ENCODE data around the gene SERPINI1.

The SERPINI1 gene

GRCh38 chr3:167735233-167736138, at the start of gene SERPINI1:
SERPINI1 (plus strand) TSS chr3:167735721; CDS start chr3:167789129, 53,408 bp downstream.
- peak; percentile 88 for DNase-seq
- in situ Hi-C loops (cut with HindIII; ENCODE audit: low pct_ligation_motif_present, low pct_unique_long_range_greater_than_20kb, low sequenced_read_pairs), result no loop called here

DNA sequence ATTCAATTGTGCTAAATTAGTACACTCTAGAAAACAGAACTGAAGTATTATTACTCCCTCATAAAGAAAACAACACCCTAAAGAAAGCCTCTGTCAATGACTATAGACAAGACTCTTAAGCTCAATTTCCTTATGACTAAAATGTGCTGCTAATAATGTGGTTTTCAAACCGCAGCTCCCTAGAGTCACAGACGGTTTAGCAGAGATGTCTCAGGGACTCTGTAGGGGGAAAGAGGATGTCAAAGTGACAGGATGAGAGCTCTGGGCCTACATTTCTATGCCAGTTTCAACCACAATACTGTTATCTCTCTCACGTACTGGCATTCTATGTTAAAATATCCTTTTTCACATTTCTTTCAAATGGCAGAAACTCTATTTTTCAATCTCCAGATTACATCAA, 44.2 kb upstream of the SERPINI1 start:
- DNase-seq, result no peak
- in situ Hi-C loops (cut with HindIII; ENCODE audit: low pct_ligation_motif_present, low pct_unique_long_range_greater_than_20kb, low sequenced_read_pairs), result no loop called here

- DNase-seq, result no peak
- in situ Hi-C loops (cut with HindIII; ENCODE audit: low pct_ligation_motif_present, low pct_unique_long_range_greater_than_20kb, low sequenced_read_pairs), result no loop called here
Measured at GRCh38 chr3:167694121-167694520, 41.4 kb upstream of the SERPINI1 start.

- DNase-seq, result no peak
- in situ Hi-C loops (cut with HindIII; ENCODE audit: low pct_ligation_motif_present, low pct_unique_long_range_greater_than_20kb, low sequenced_read_pairs), result no loop called here
Measured at GRCh38 chr3:167700046-167700445, 35.5 kb upstream of the SERPINI1 start.

DNA sequence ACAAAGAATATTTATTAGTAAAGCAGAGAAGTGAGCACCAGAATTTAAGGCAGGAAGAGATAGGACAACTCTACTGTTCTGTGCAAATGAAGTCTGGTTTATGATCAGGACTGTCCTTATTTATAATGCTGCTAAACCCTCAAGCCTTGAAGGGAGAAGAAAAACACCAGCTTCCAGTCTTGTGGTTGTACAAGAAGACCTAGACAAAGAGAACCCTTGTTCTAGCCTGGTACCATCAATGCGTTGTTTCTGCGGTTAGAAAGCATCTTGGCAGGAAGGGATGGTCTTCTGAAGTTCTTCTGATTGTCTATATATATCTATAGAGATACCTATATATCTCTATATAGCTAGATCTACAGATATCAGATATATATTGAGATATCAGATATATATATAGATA, 34.6 kb upstream of the SERPINI1 start:
- in situ Hi-C loops (cut with HindIII; ENCODE audit: low pct_ligation_motif_present, low pct_unique_long_range_greater_than_20kb, low sequenced_read_pairs), result no loop called here
- no peak for DNase-seq

GRCh38 chr3:167705840-167706239, 29.7 kb upstream of the SERPINI1 start:
- in situ Hi-C loops (cut with HindIII; ENCODE audit: low pct_ligation_motif_present, low pct_unique_long_range_greater_than_20kb, low sequenced_read_pairs), result no loop called here
- no peak for DNase-seq

- in situ Hi-C loops (cut with HindIII; ENCODE audit: low pct_ligation_motif_present, low pct_unique_long_range_greater_than_20kb, low sequenced_read_pairs), result no loop called here
Measured at GRCh38 chr3:167709690-167710089, 25.8 kb upstream of the SERPINI1 start.

DNA sequence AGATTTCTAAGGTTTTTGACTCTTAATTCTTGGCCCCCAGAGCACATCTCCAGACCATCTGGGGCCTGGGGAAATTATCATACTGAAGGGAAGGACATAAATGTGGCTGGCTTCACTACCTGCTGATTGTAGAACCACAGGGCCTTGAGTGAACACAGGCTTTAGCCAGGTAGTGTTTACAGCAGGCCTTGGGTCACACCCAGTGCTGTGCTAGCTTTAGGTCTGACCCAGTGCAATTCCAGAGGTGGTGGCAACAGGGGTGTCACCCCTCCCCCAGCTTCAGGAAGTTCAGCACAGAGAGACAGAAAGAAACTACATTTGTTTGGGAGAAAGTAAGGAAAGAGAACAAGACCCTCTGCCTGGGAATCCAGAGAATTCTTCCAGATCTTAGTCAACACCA, 25.0 kb upstream of the SERPINI1 start:
- in situ Hi-C loops (cut with HindIII; ENCODE audit: low pct_ligation_motif_present, low pct_unique_long_range_greater_than_20kb, low sequenced_read_pairs), result no loop called here
- DNase-seq, result no peak

More at GRCh38 chr3:167709690-167710089, 25.8 kb upstream of the SERPINI1 start:
- DNase-seq, result no peak

DNA sequence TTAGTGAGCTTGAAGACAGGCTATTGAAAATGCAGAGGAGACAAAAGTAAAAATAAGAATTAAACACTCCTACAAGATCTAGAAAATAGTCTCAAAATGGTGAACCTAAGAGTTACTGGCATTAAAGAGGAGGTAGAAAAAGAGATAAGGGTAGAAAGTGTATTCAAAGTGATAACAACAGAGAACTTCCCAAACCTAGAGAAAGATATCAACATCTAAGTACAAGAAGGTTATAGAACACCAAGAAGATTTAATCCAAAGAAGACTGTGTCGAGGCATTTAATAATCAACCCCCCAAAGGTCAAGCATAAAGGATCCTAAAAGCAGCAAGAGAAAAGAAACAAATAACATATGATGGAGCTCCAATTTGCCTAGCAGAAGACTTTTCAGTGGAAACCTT, 24.1 kb upstream of the SERPINI1 start:
- in situ Hi-C loops (cut with HindIII; ENCODE audit: low pct_ligation_motif_present, low pct_unique_long_range_greater_than_20kb, low sequenced_read_pairs), result no loop called here

DNA sequence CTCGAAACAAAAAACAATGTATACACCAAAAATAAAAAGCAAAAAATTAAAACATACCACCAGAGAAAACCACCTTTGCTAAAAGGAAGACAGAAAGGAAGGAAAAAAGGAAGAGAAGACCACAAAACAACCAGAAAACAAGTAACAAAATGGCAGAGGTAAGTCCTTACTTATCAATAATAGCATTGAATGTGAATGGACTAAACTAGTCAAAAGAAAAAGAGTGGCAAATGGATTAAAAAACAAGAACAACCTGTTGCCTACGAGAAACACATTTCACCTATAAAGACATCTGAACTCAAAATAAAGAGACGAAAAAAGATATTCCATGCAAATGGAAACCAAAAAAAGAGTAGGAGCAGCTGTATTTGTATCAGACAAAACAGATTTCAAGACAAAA, 23.1 kb upstream of the SERPINI1 start:
- DNase-seq, result no peak
- in situ Hi-C loops (cut with HindIII; ENCODE audit: low pct_ligation_motif_present, low pct_unique_long_range_greater_than_20kb, low sequenced_read_pairs), result no loop called here

More for the DNA sequence above, 24.1 kb upstream of the SERPINI1 start:
- no peak for DNase-seq

DNA sequence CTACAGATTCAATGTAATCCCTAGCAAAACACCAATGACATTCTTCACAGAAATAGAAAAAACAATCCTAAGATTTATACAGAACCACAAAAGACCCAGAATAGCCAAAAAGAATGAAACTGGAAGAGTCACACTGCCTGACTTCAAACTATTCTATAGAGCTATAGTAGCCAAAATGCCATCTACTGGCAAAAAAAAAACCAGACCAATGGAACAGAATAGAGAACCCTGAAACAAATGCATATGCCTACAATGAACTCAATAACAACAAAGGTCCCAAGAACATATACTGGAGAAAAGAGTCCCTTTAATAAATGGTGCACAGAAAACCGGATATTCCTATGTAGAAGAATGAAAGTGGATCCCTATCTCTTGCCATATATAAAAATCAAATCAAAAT, 20.6 kb upstream of the SERPINI1 start:
- in situ Hi-C loops (cut with HindIII; ENCODE audit: low pct_ligation_motif_present, low pct_unique_long_range_greater_than_20kb, low sequenced_read_pairs), result no loop called here
- DNase-seq, result no peak

DNA sequence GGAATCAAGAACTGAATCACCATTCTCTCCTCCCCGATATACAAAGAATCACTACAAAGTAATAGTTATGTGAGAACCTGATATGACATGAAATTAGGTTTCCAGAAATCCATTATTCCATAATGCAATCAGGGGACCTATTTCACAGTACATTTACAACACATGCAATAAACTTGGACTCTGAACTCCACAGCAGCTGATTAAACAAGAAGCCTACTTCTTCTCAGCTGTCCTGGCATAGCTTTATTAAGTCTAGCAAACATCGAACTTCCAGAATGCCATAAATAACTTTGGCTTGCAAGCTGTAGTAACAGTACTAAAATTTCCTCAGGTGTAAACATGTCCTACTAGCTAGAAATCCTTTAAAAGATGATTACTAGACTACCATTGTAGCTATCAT, 18.6 kb upstream of the SERPINI1 start:
- in situ Hi-C loops (cut with HindIII; ENCODE audit: low pct_ligation_motif_present, low pct_unique_long_range_greater_than_20kb, low sequenced_read_pairs), result no loop called here
- DNase-seq, result no peak

- DNase-seq, result no peak
- in situ Hi-C loops (cut with HindIII; ENCODE audit: low pct_ligation_motif_present, low pct_unique_long_range_greater_than_20kb, low sequenced_read_pairs), result no loop called here
Measured at GRCh38 chr3:167718582-167718981, 16.9 kb upstream of the SERPINI1 start.

- DNase-seq, result no peak
- in situ Hi-C loops (cut with HindIII; ENCODE audit: low pct_ligation_motif_present, low pct_unique_long_range_greater_than_20kb, low sequenced_read_pairs), result no loop called here
Measured at GRCh38 chr3:167723025-167723512, 12.5 kb upstream of the SERPINI1 start.

- in situ Hi-C loops (cut with HindIII; ENCODE audit: low pct_ligation_motif_present, low pct_unique_long_range_greater_than_20kb, low sequenced_read_pairs), result no loop called here
Measured at GRCh38 chr3:167723872-167724271, 11.6 kb upstream of the SERPINI1 start.

GRCh38 chr3:167728176-167728575, 7.3 kb upstream of the SERPINI1 start:
- DNase-seq, result no peak
- in situ Hi-C loops (cut with HindIII; ENCODE audit: low pct_ligation_motif_present, low pct_unique_long_range_greater_than_20kb, low sequenced_read_pairs), result no loop called here

More at GRCh38 chr3:167723872-167724271, 11.6 kb upstream of the SERPINI1 start:
- no peak for DNase-seq

- in situ Hi-C loops (cut with HindIII; ENCODE audit: low pct_ligation_motif_present, low pct_unique_long_range_greater_than_20kb, low sequenced_read_pairs), result no loop called here
- DNase-seq, result no peak
Measured at GRCh38 chr3:167728632-167729323, 6.7 kb upstream of the SERPINI1 start.

- DNase-seq, result no peak
- in situ Hi-C loops (cut with HindIII; ENCODE audit: low pct_ligation_motif_present, low pct_unique_long_range_greater_than_20kb, low sequenced_read_pairs), result no loop called here
Measured at GRCh38 chr3:167729591-167729990, 5.9 kb upstream of the SERPINI1 start.

DNA sequence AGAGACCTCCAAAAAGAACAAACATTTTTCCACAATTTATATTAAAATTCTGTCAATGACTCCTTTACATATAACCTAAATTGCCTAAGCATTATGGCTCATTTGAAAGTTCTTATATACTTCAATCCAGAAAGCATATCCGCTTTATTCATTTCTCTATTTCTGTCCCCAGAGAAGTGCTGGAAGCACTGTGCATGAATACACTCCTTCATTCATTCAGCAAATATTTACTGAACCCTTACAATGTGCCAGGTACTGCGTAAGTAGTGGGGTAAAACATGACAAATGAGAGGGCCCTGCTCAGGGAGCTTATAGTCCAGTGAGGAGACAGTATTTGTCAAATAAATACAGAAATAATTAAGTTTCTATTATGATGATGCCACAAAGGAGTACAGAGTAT, 4.1 kb upstream of the SERPINI1 start:
- no peak for DNase-seq
- in situ Hi-C loops (cut with HindIII; ENCODE audit: low pct_ligation_motif_present, low pct_unique_long_range_greater_than_20kb, low sequenced_read_pairs), result no loop called here
